HepG2 (cell line): ENCODE measurements around the gene OR2V2. TPM values are rescaled to one million over a fixed set of nuclear protein-coding genes. Genes with fewer than 3 reads are reported as not detected.
A peak's percentile ranks its signal among the peaks of the same experiment; 100 is the strongest.

ENCODE experiments used
- ATF3 ChIP-seq: sonication (generic); formaldehyde crosslinking; IDR thresholded peaks from 2 replicates; pipeline ENCODE4 v1.4.0; 2020; ENCODE audit warnings: missing genetic modification reagents
- CENPBD1 ChIP-seq: sonication (generic); formaldehyde crosslinking; IDR thresholded peaks from 2 replicates; pipeline ENCODE4 v1.8.0; 2022; ENCODE audit warnings: missing genetic modification reagents, low read depth, mild to moderate bottlenecking, borderline replicate concordance
- ERF ChIP-seq: IDR thresholded peaks from 2 replicates; pipeline ENCODE4 v1.6.1; 2018; ENCODE audit warnings: missing biosample characterization, missing genetic modification reagents
- FOXO4 ChIP-seq: sonication (generic); formaldehyde crosslinking; conservative IDR thresholded peaks from 2 replicates; pipeline ENCODE4 v1.8.1; 2023; ENCODE audit warnings: missing genetic modification reagents
- HDAC6 ChIP-seq: fragments of 200-600 bp; sonication (generic); IDR thresholded peaks from 2 replicates; pipeline ENCODE4 v1.7.0; 2017; ENCODE audit warnings: mild to moderate bottlenecking, antibody characterized with exemption, low read length, low read depth
- HIVEP1 ChIP-seq: sonication (generic); formaldehyde crosslinking; IDR thresholded peaks from 2 replicates; pipeline ENCODE4 v1.4.0; 2020; ENCODE audit warnings: mild to moderate bottlenecking, missing genetic modification reagents
- ISL2 ChIP-seq: sonication (generic); formaldehyde crosslinking; IDR thresholded peaks from 2 replicates; pipeline ENCODE4 v1.5.0; 2020; ENCODE audit warnings: missing genetic modification reagents
- JUND ChIP-seq: sonication (generic); formaldehyde crosslinking; IDR thresholded peaks from 2 replicates; pipeline ENCODE4 v1.8.0; 2022; ENCODE audit warnings: mild to moderate bottlenecking, missing genetic modification reagents
- KAT2B ChIP-seq: fragments of 150-350 bp; IDR thresholded peaks from 2 replicates; pipeline ENCODE4 v1.6.1; 2014; ENCODE audit warnings: low read depth, low read length, borderline replicate concordance
- MIER2 ChIP-seq: IDR thresholded peaks from 2 replicates; pipeline ENCODE4 v1.6.1; 2016; ENCODE audit warnings: missing biosample characterization, missing genetic modification reagents
- MTA3 ChIP-seq: sonication (generic); formaldehyde crosslinking; IDR thresholded peaks from 2 replicates; pipeline ENCODE4 v1.4.0; 2020; ENCODE audit warnings: missing genetic modification reagents
- NR3C1 ChIP-seq: sonication (generic); formaldehyde crosslinking; IDR thresholded peaks from 2 replicates; pipeline ENCODE4 v1.4.0; 2020; ENCODE audit warnings: missing genetic modification reagents
- PITX1 ChIP-seq: sonication (generic); formaldehyde crosslinking; IDR thresholded peaks from 2 replicates; pipeline ENCODE4 v1.5.1; 2020; ENCODE audit warnings: mild to moderate bottlenecking, missing genetic modification reagents
- PPARG ChIP-seq: conservative IDR thresholded peaks from 2 replicates; pipeline ENCODE4 v1.6.1; 2016; ENCODE audit warnings: missing biosample characterization, missing genetic modification reagents
- TSC22D2 ChIP-seq: sonication (generic); formaldehyde crosslinking; IDR thresholded peaks from 2 replicates; pipeline ENCODE4 v1.5.1; 2020; ENCODE audit warnings: missing genetic modification reagents, mild to moderate bottlenecking, borderline replicate concordance
- ZFP36L1 ChIP-seq: sonication (generic); formaldehyde crosslinking; IDR thresholded peaks from 2 replicates; pipeline ENCODE4 v1.8.0; 2022; ENCODE audit warnings: mild to moderate bottlenecking, missing genetic modification reagents, moderate library complexity
- ZNF331 ChIP-seq: sonication (generic); formaldehyde crosslinking; IDR thresholded peaks from 2 replicates; pipeline ENCODE4 v1.4.0; 2020; ENCODE audit warnings: missing genetic modification reagents
- ZNF362 ChIP-seq: sonication (generic); formaldehyde crosslinking; IDR thresholded peaks from 2 replicates; pipeline ENCODE4 v1.4.0; 2020; ENCODE audit warnings: missing genetic modification reagents, mild to moderate bottlenecking, borderline replicate concordance
- ZNF414 ChIP-seq: sonication (generic); formaldehyde crosslinking; IDR thresholded peaks from 2 replicates; pipeline ENCODE4 v1.5.0; 2020; ENCODE audit warnings: missing genetic modification reagents
- ZNF570 ChIP-seq: sonication (generic); formaldehyde crosslinking; IDR thresholded peaks from 2 replicates; pipeline ENCODE4 v1.4.0; 2020; ENCODE audit warnings: mild to moderate bottlenecking, missing genetic modification reagents, borderline replicate concordance
- ZNF687 ChIP-seq: sonication (generic); formaldehyde crosslinking; IDR thresholded peaks from 2 replicates; pipeline ENCODE4 v1.5.1; 2020; ENCODE audit warnings: mild to moderate bottlenecking, missing genetic modification reagents, moderate library complexity
- ZNF713 ChIP-seq: sonication (generic); formaldehyde crosslinking; IDR thresholded peaks from 2 replicates; pipeline ENCODE4 v1.4.0; 2020; ENCODE audit warnings: mild to moderate bottlenecking, missing genetic modification reagents
- polyA plus RNA-seq, 8 experiments: library from polyadenylated mRNA; depleted of rRNA in 3 of 8; stranded (reverse) in 7 of 8; unstranded in 1 of 8; fragments of >200 nt; fragmentation: Illumina TruSeq in 4 of 8; extraction: Trizol in 4 of 8; gene quantifications; 2 replicates each; pipeline versions ENCODE4 v1.2.1 to v1.2.3, GENCODE V29; 2011 to 2016; ENCODE audit warnings: low read depth in 4 of 8, missing spikeins in 1 of 8, mixed read lengths in 1 of 8; ENCODE audit not compliant: insufficient read depth in 1 of 8
- total RNA-seq, 5 experiments: library from RNA; depleted of rRNA; stranded (reverse); fragments of >200 nt; fragmentation: Illumina TruSeq; extraction: Trizol; gene quantifications; 2 replicates each; pipeline ENCODE4 v1.2.3, GENCODE V29; 2016; ENCODE audit warnings: low read depth in 1 of 5

OR2V2 gene
- total and polyA plus RNA-seq, 2 of the 13 experiments (the other 11 are each of a cell fraction or from before 2014, with no cell fraction given): not detected

GRCh38 chr5:181191526-181192336 is 44.3 kb downstream of the OR2V2 start (continued):
- TF ChIP-seq ZNF713 (CRISPR knock-in tag) (no peak), JUND (CRISPR knock-in tag) (peak; percentile 38; the same call in 1 of the 2 replicates), ISL2 (CRISPR knock-in tag) (peak; percentile 26; the same call in 1 of the 2 replicates), ZNF362 (no peak), HDAC6 (no peak), KAT2B (no peak), NR3C1 (CRISPR knock-in tag) (no peak), ZNF570 (CRISPR knock-in tag) (0 out of 2 replicates have a peak, but pooled peaks have one; percentile 50), HIVEP1 (CRISPR knock-in tag) (no peak), ZNF687 (CRISPR knock-in tag) (peak; percentile 86), CENPBD1 (no peak), TSC22D2 (CRISPR knock-in tag) (peak; percentile 65; the same call in 1 of the 2 replicates), PITX1 (CRISPR knock-in tag) (peak; percentile 64; the same call in 1 of the 2 replicates), ZNF331 (CRISPR knock-in tag) (peak; percentile 63), ERF (CRISPR knock-in tag) (peak; percentile 77), MIER2 (CRISPR knock-in tag) (no peak), ZNF414 (CRISPR knock-in tag) (no peak), FOXO4 (CRISPR knock-in tag) (no peak), ZFP36L1 (CRISPR knock-in tag) (no peak), ATF3 (CRISPR knock-in tag) (peak; percentile 45; the same call in 1 of the 2 replicates), MTA3 (CRISPR knock-in tag) (no peak), PPARG (CRISPR knock-in tag) (peak; percentile 56; the same call in 1 of the 2 replicates)
